Activated naive CD4-positive, alpha-beta T cell treated with anti-CD3 and anti-CD28 coated beads for 36 hours (primary cell): ENCODE data around the gene RHAG. TPM values are rescaled to one million over a fixed set of nuclear protein-coding genes. Genes with fewer than 3 reads are reported as not detected.

Source experiments
- CTCF ChIA-PET: fragments of 350-600 bp; sonication (Branson Sonifier 250); formaldehyde crosslinking; loops from one replicate; lab custom pipeline; 2021; ENCODE audit warnings: antibody characterized with exemption; lab: Charles Lee
- DNase-seq: peaks from one replicate; pipeline ENCODE4 v3.0.0-alpha.2; 2020
- H3K27ac Mint-ChIP-seq: one replicate; pipeline ENCODE4 v1.8.0; 2021; ENCODE audit warnings: mild to moderate bottlenecking, mixed read lengths
- H3K27me3 Mint-ChIP-seq: one replicate; pipeline ENCODE4 v1.8.0; 2021; ENCODE audit warnings: low read depth, mixed read lengths
- H3K36me3 Mint-ChIP-seq: one replicate; pipeline ENCODE4 v1.8.0; 2021; ENCODE audit warnings: low read depth, mixed read lengths
- H3K4me1 Mint-ChIP-seq: one replicate; pipeline ENCODE4 v1.8.0; 2021; ENCODE audit warnings: low read depth, mixed read lengths
- H3K4me3 Mint-ChIP-seq: one replicate; pipeline ENCODE4 v1.8.0; 2021; ENCODE audit warnings: mild to moderate bottlenecking, moderate library complexity, mixed read lengths
- H3K9me3 Mint-ChIP-seq: one replicate; pipeline ENCODE4 v1.8.0; 2021; ENCODE audit warnings: mixed read lengths
- intact Hi-C: fragments of 100-400 bp; cut with micrococcal nuclease; formaldehyde crosslinking; loops from one replicate; pipeline ENCODE4 v1.15.1; 2023
- total RNA-seq, 2 experiments: library from RNA; stranded (reverse); gene quantifications; one replicate each; pipeline ENCODE4 v1.2.3, GENCODE V29; 2021

The RHAG gene
- total RNA-seq, 2 experiments from 2014 or later, result not detected

DNA sequence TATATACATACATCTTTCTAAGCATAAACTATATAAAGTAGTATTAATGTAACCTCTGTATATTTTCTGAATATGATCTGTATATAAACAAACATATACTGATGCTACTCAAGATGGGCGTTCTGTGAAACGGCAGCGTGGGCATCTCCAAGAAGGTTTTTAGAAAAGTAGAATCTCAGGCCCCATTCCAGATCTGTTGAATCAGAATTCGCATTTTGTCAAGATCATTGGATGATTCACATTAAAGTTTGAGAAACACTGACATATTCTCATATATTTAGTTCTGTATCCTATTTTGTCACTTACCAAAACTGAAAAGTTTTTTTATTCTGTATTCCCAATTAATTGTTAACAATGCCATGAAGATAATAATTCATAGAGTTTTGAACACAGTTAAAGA lies 80.7 kb downstream of the RHAG start:
- Mint-ChIP-seq H3K4me3 (no peak overlapping the region), H3K9me3 (no peaks in the 10 kb centered on the region), H3K4me1 (peaks cover 25% of the 10 kb centered on the region), H3K27ac (no peak overlapping the region), H3K27me3 (peaks cover 9% of the 10 kb centered on the region), H3K36me3 (no peaks in the 10 kb centered on the region)
- no peak for DNase-seq
- intact Hi-C loops, result no loop called here
- CTCF ChIA-PET, result no interaction called here

Other genes with a start within 250 kb of the RHAG start
- gene MMUT, start 173.6 kb downstream of the RHAG start, total RNA-seq, result 10 to 100 TPM; 15.1 to 15.2 TPM
- gene CENPQ, start 173.5 kb downstream of the RHAG start, total RNA-seq, result 10 to 100 TPM; 19.3 to 19.9 TPM
- gene GLYATL3, start 136.9 kb downstream of the RHAG start, total RNA-seq, result not detected
- gene C6orf141, start 86.2 kb downstream of the RHAG start, total RNA-seq, result under 1 TPM; 0.42 to 0.91 TPM
- not detected for gene CRISP2, start 76.7 kb upstream of the RHAG start, total RNA-seq
- gene CRISP3, start 107.5 kb upstream of the RHAG start, total RNA-seq, result not detected
- gene PGK2, start 150.4 kb upstream of the RHAG start, total RNA-seq, result not detected
- not detected for gene CRISP1, start 229.7 kb upstream of the RHAG start, total RNA-seq